ENCODE results near the gene SCLT1. TPM values are rescaled to one million over a fixed set of nuclear protein-coding genes. Genes with fewer than 3 reads are reported as not detected.

The SCLT1 gene
- total and polyA plus RNA-seq, 2 of the 4 experiments (the other 2 are of a cell fraction): 4.9 to 7.7 TPM

DNA sequence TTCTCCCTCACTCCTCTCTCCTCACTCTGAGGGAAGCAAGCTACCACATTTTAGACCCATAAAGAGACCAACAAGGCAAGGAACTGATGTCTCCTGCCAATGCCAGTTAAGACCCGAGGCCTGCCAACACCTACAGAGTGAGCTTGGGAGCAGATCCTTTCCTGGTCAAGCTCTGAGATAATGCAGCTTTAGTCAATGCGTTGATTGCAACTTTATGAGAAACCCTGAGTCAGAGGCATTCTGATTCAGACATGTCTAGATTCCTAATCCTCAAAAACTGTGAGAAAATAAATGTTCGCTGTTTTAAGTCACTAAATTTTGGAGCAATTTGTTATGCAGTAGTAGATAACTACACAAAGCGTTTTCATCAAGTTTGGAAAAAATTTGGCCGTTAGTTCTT is 168.4 kb downstream of the SCLT1 start:
- intact Hi-C loops (cut with micrococcal nuclease): no loop called here
- H3K4me3 ChIP-seq (ENCODE audit: insufficient read depth, low read depth, low read length): no peak overlapping the region
- 96% methylated on average over 3 of the region's 5 CpGs; no CpG with 5 or more reads in 1 of the 2 experiments for WGBS, 2 experiments (ENCODE audit: extremely low coverage in 2 of 2, insufficient read length in 1 of 2)
- H3K79me1 ChIP-seq (ENCODE audit: low read depth in 1 of 2, low read length in 2 of 2): no peaks in the 10 kb centered on the region
- no peak overlapping the region for H3K14ac ChIP-seq (replicated peaks; ENCODE audit: low read depth, low read length)
- no peak for ATAC-seq (ENCODE audit: low read depth)
- no peak overlapping the region for H3K56ac ChIP-seq (ENCODE audit: extremely low read depth, insufficient read depth, low read length)
- H3K4me1 ChIP-seq (ENCODE audit: control insufficient read depth, insufficient read depth, low read length): no peaks in the 10 kb centered on the region
- BruUV-seq (replicated peaks): no TSS peak
- no peak overlapping the region for H2BK20ac ChIP-seq (ENCODE audit: low read depth, low read length)
- no peak overlapping the region for H2AFZ ChIP-seq (replicated peaks; ENCODE audit: low read length, poor library complexity)
- H3K9ac ChIP-seq (ENCODE audit: low read depth, low read length): no peak overlapping the region
- H4K91ac ChIP-seq (ENCODE audit: insufficient read depth, low read depth, low read length): no peak overlapping the region
- DNase-seq: peak; percentile 31
- no peak overlapping the region for H2BK5ac ChIP-seq (ENCODE audit: low read depth, low read length, poor library complexity, severe bottlenecking)
- CTCF ChIA-PET: no interaction called here
- H3K4me2 ChIP-seq (ENCODE audit: low read depth, low read length): no peak overlapping the region; the same call in 1 of the 2 replicates
- no peak for TF ChIP-seq RCOR1 (IDR thresholded peaks at IDR 0.05; ENCODE audit: insufficient replicate concordance, low read length)
- POLR2A ChIA-PET (ENCODE audit: unreplicated experiment): no interaction called here
- no peak overlapping the region for H3K4ac ChIP-seq (ENCODE audit: low read depth, low read length)
- no peaks in the 10 kb centered on the region for H4K20me1 ChIP-seq (ENCODE audit: insufficient read depth, low read length)
- H2BK120ac ChIP-seq (ENCODE audit: low read depth, low read length): no peak overlapping the region
- dilution Hi-C loops (cut with HindIII; ENCODE audit: low sequenced_read_pairs, unreplicated experiment): no loop called here
- no peak overlapping the region for H3K27ac ChIP-seq (ENCODE audit: insufficient read depth, low read length)
- H2AK9ac ChIP-seq (replicated peaks; ENCODE audit: low read depth, low read length, poor library complexity): no peak overlapping the region
- H3K36me3 ChIP-seq (ENCODE audit: control insufficient read depth, insufficient read depth, low read length): no peaks in the 10 kb centered on the region
- H3K27me3 ChIP-seq (ENCODE audit: control insufficient read depth, insufficient read depth, low read length): no peaks in the 10 kb centered on the region
- no peak overlapping the region for H2AK5ac ChIP-seq (ENCODE audit: low read depth, low read length)
- H2BK15ac ChIP-seq (ENCODE audit: low read depth, low read length): no peak overlapping the region
- H3K9me1 ChIP-seq (ENCODE audit: insufficient read depth, low read length): no peaks in the 10 kb centered on the region
- in situ Hi-C loops (cut with MboI; ENCODE audit: low sequenced_read_pairs): no loop called here
- H4K5ac ChIP-seq (ENCODE audit: low read depth, low read length): no peak overlapping the region
- H3K18ac ChIP-seq (ENCODE audit: low read depth, low read length): no peak overlapping the region
- no peak overlapping the region for H3K23ac ChIP-seq (ENCODE audit: low read depth, low read length)
- no peaks in the 10 kb centered on the region for H3K9me3 ChIP-seq (ENCODE audit: control insufficient read depth, insufficient read depth, low read length)
- H4K8ac ChIP-seq (ENCODE audit: low read depth in 2 of 2, low read length in 2 of 2): no peak overlapping the region
